SK-N-MC (cell line): ENCODE measurements around the gene ALDH16A1.

Experiments
- EZH2 ChIP-seq: fragments of 200-600 bp; sonication (generic); IDR thresholded peaks from one replicate; pipeline ENCODE4 v1.6.1; 2017; ENCODE audit warnings: antibody characterized with exemption
- FOXP2 ChIP-seq: optimal IDR thresholded peaks from 2 replicates; pipeline ENCODE3; 2011; ENCODE audit warnings: mild to moderate bottlenecking, moderate library complexity; ENCODE audit not compliant: insufficient read depth; ENCODE audit errors: extremely low read length, control extremely low read depth
- POLR2AphosphoS5 ChIP-seq: IDR thresholded peaks from 2 replicates; pipeline ENCODE4 v1.6.1; 2012; ENCODE audit warnings: mild to moderate bottlenecking, low read depth, low read length, borderline replicate concordance

- TF ChIP-seq POLR2AphosphoS5: no peak
- no peak for TF ChIP-seq EZH2
- no peak for TF ChIP-seq FOXP2
Measured at GRCh38 chr19:49445997-49446396, 7.0 kb upstream of the ALDH16A1 start.
